ENCODE data around the gene CELF1.
"Not testable (repeated sequence)": the region's sequence is repeated elsewhere in the genome, so short reads cannot be mapped to it uniquely, and the experiment has no call there.

Gene CELF1

GRCh38 chr11:47577460-47578041 lies 24.6 kb upstream of the CELF1 start:
- DNase-seq: peak in 2 of 56 donors; percentile 19 to 34

GRCh38 chr11:47573321-47573720 lies 20.4 kb upstream of the CELF1 start:
- DNase-seq: peak in 17 of 56 donors; percentile 14 to 74 (median 30)

- peak in 1 of 56 donors; percentile 23 for DNase-seq
Observed at GRCh38 chr11:47572715-47573255, 19.9 kb upstream of the CELF1 start.

- no peak for DNase-seq
Observed at GRCh38 chr11:47571895-47572294, 19.0 kb upstream of the CELF1 start.

GRCh38 chr11:47571357-47571729 lies 18.4 kb upstream of the CELF1 start:
- DNase-seq: no peak

- DNase-seq: no peak
Observed at GRCh38 chr11:47570651-47571356, 17.9 kb upstream of the CELF1 start.

- DNase-seq: no peak
Observed at GRCh38 chr11:47569646-47570045, 16.7 kb upstream of the CELF1 start.

- no peak for DNase-seq
Observed at GRCh38 chr11:47566149-47566698, 13.3 kb upstream of the CELF1 start.

- peak in 30 of 56 donors; percentile 16 to 78 (median 37) for DNase-seq
Observed at GRCh38 chr11:47565340-47566148, 12.6 kb upstream of the CELF1 start, which contains the start of gene PTPMT1. PTPMT1 (plus strand) TSS chr11:47565599; CDS start chr11:47565623, 24 bp downstream.

- DNase-seq: no peak
Observed at GRCh38 chr11:47564933-47565339, 12.0 kb upstream of the CELF1 start.

- DNase-seq: not testable (repeated sequence)
Observed at GRCh38 chr11:47564366-47564765, 11.4 kb upstream of the CELF1 start.

- DNase-seq: not testable (repeated sequence)
Observed at GRCh38 chr11:47562393-47562792, 9.5 kb upstream of the CELF1 start.

GRCh38 chr11:47560426-47560825 lies 7.5 kb upstream of the CELF1 start:
- no peak for DNase-seq

- DNase-seq: no peak
Observed at GRCh38 chr11:47558695-47559094, 5.8 kb upstream of the CELF1 start.

- DNase-seq: not testable (repeated sequence)
Observed at GRCh38 chr11:47557004-47557403, 4.1 kb upstream of the CELF1 start.

GRCh38 chr11:47553406-47553743 lies 443 bp upstream of the CELF1 start:
- DNase-seq: peak in 5 of 56 donors; percentile 63 to 87 (median 69)

GRCh38 chr11:47552056-47552565 lies 821 bp downstream of the CELF1 start:
- DNase-seq: peak in 20 of 56 donors; percentile 15 to 54 (median 40)

GRCh38 chr11:47551086-47551485 lies 1.8 kb downstream of the CELF1 start:
- no peak for DNase-seq

- DNase-seq: no peak
Observed at GRCh38 chr11:47550288-47551047, 2.5 kb downstream of the CELF1 start.

GRCh38 chr11:47546274-47546673 lies 6.7 kb downstream of the CELF1 start:
- DNase-seq: not testable (repeated sequence)

GRCh38 chr11:47545298-47545697 lies 7.6 kb downstream of the CELF1 start:
- no peak for DNase-seq
